Colonic mucosa (tissue), 4 donors: ENCODE data around the gene CDKL2. TPM values are rescaled to one million over a fixed set of nuclear protein-coding genes. Genes with fewer than 3 reads are reported as not detected.
"Not testable (repeated sequence)": the region's sequence is repeated elsewhere in the genome, so short reads cannot be mapped to it uniquely, and the experiment has no call there.

Source experiments
- DNase-seq: peaks from one replicate; pipeline ENCODE4 v3.0.0-alpha.2; 2020
- H3K27ac ChIP-seq: fragments of 200-600 bp; one replicate; pipeline ENCODE4 v1.8.0; 2021
- H3K27me3 ChIP-seq: fragments of 200-600 bp; one replicate; pipeline ENCODE4 v1.8.0; 2021
- H3K36me3 ChIP-seq: fragments of 200-600 bp; one replicate; pipeline ENCODE4 v1.8.0; 2021
- H3K4me1 ChIP-seq: fragments of 200-600 bp; one replicate; pipeline ENCODE4 v1.8.0; 2021; ENCODE audit warnings: mild to moderate bottlenecking
- H3K4me3 ChIP-seq: fragments of 200-600 bp; one replicate; pipeline ENCODE4 v1.8.0; 2021
- H3K9ac ChIP-seq, 2 donors: one replicate each; pipeline ENCODE4 v1.7.0; 2013; ENCODE audit warnings: control low read depth in 2 of 2, low read depth in 2 of 2, low read length in 2 of 2
- H3K9me3 ChIP-seq: fragments of 200-600 bp; one replicate; pipeline ENCODE4 v1.8.0; 2021
- CTCF ChIP-seq: fragments of 200-600 bp; IDR thresholded peaks from one replicate; pipeline ENCODE4 v1.8.0; 2022; ENCODE audit warnings: antibody characterized with exemption, mild to moderate bottlenecking
- intact Hi-C: fragments of 100-400 bp; cut with DNase I; formaldehyde crosslinking; loops from one replicate; pipeline ENCODE4 v1.14.1; 2022
- total RNA-seq, 2 donors: library from RNA; stranded (reverse); fragmentation: NEBNext Ultra II Directional in 1 of 2; extraction: Animal tissue kit (Norgen Biotek cat#: 25700) in 1 of 2; gene quantifications; one replicate each; pipeline ENCODE4 v1.2.1, GENCODE V29; 2021
- donor health status: healthy.
- donor health status: DM: no; HTN: no; CAD: no.
- donor health status: DM: no; HTN: no; CAD: no.

CDKL2 gene
- total RNA-seq, 2 donors from 2014 or later: 1.1 to 2.0 TPM

GRCh38 chr4:75666299-75666698, 36.0 kb upstream of the CDKL2 start:
- no peak for TF ChIP-seq CTCF
- Histone ChIP-seq H3K9me3 (no peaks in the 10 kb centered on the region), H3K4me1 (peaks cover 6% of the 10 kb centered on the region), H3K9ac (no peak overlapping the region), H3K27ac (no peak overlapping the region), H3K36me3 (no peaks in the 10 kb centered on the region), H3K4me3 (no peak overlapping the region), H3K27me3 (no peaks in the 10 kb centered on the region)
- no peak for DNase-seq
- intact Hi-C loops: no loop called here

GRCh38 chr4:75664604-75665003, 34.3 kb upstream of the CDKL2 start:
- H3K36me3 ChIP-seq, intact Hi-C loops, H3K4me1 ChIP-seq: not testable (repeated sequence)

DNA sequence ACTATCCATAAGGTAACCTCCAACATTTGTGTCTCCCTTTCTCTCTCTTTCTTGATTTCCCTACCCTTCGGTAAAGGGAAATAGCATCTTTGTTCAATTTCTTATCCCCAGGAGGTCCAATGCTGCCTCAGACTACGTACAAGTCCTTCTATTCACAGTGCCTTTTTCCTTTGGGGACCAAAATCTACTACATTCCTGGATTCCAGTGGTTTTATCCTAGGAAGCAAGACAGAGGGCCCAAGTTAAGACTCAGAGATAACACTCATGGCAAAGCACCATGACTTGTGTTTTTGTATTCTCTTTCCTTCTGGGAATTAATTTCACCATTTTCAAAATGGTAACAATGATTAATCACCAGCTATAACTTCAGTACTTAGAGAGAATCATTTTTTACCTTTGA, 32.3 kb upstream of the CDKL2 start:
- Histone ChIP-seq H3K9ac (no peak overlapping the region), H3K36me3 (peaks cover 4% of the 10 kb centered on the region), H3K4me1 (no peaks in the 10 kb centered on the region), H3K9me3 (no peaks in the 10 kb centered on the region), H3K27ac (no peak overlapping the region), H3K4me3 (no peak overlapping the region), H3K27me3 (no peaks in the 10 kb centered on the region)
- intact Hi-C loops: no loop called here
- no peak for TF ChIP-seq CTCF
- no peak for DNase-seq

More at GRCh38 chr4:75664604-75665003, 34.3 kb upstream of the CDKL2 start:
- DNase-seq, H3K27me3 ChIP-seq, H3K27ac ChIP-seq, H3K4me3 ChIP-seq, H3K9ac ChIP-seq, H3K9me3 ChIP-seq: not testable (repeated sequence)

- no peaks in the 10 kb centered on the region for H3K4me1 ChIP-seq
- TF ChIP-seq CTCF: no peak
- H3K27ac ChIP-seq: no peak overlapping the region
- intact Hi-C loops: no loop called here
- H3K4me3 ChIP-seq: no peak overlapping the region
- H3K36me3 ChIP-seq: peaks cover 5% of the 10 kb centered on the region
- H3K27me3 ChIP-seq: no peaks in the 10 kb centered on the region
- no peaks in the 10 kb centered on the region for H3K9me3 ChIP-seq
- DNase-seq: no peak
- no peak overlapping the region for H3K9ac ChIP-seq
These were observed 30.2 kb upstream of the CDKL2 start for GRCh38 chr4:75660491-75660890.

DNA sequence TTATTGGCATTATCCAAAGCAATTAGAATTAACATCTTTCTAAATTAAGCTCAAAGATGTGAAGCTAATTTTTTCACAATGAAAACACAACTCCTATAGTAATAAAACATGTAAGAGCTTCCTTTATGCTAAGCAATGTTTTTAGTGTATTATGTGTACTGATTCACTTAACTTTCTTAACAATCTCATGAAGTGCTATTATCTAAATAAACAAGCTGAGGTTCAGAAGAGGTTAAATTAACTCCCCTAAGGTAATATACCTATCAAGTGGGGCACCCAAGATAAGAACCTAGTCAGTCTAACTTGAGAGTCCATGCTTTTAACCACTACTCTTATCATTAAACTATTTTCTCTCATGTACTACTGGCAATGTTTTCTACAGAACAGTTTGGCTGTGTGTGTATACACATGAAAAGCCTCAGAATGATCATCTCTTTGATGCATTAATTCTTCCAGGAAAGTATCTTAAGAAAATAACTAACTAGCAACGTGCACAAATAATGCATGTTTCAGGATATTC, 29.2 kb upstream of the CDKL2 start:
- intact Hi-C loops: no loop called here
- Histone ChIP-seq H3K4me1 (no peaks in the 10 kb centered on the region), H3K27ac (no peak overlapping the region), H3K27me3 (no peaks in the 10 kb centered on the region), H3K36me3 (peaks cover 8% of the 10 kb centered on the region), H3K4me3 (no peak overlapping the region), H3K9ac (no peak overlapping the region), H3K9me3 (no peaks in the 10 kb centered on the region)
- TF ChIP-seq CTCF: no peak
- no peak for DNase-seq

GRCh38 chr4:75658876-75659275, 28.5 kb upstream of the CDKL2 start:
- no peak overlapping the region for H3K9ac ChIP-seq
- peaks cover 10% of the 10 kb centered on the region for H3K36me3 ChIP-seq
- no peak overlapping the region for H3K27ac ChIP-seq
- H3K27me3 ChIP-seq: no peaks in the 10 kb centered on the region
- no peaks in the 10 kb centered on the region for H3K4me1 ChIP-seq
- no peak for DNase-seq
- intact Hi-C loops: no loop called here
- H3K4me3 ChIP-seq: no peak overlapping the region
- no peak for TF ChIP-seq CTCF
- H3K9me3 ChIP-seq: no peaks in the 10 kb centered on the region
